ENCODE results near the gene CPSF4L. TPM values are rescaled to one million over a fixed set of nuclear protein-coding genes. Genes with fewer than 3 reads are reported as not detected.

Gene CPSF4L
- total RNA-seq, 1 donor from 2014 or later = not detected

- Mint-ChIP-seq H3K4me1 (ENCODE audit: unreplicated experiment) (peaks cover 29% of the 10 kb centered on the region), H3K36me3 (ENCODE audit: low read depth, unreplicated experiment) (no peaks in the 10 kb centered on the region), H3K4me3 (ENCODE audit: unreplicated experiment) (no peak overlapping the region), H3K9me3 (ENCODE audit: unreplicated experiment) (no peaks in the 10 kb centered on the region), H3K27me3 (ENCODE audit: unreplicated experiment) (no peaks in the 10 kb centered on the region), H3K27ac (ENCODE audit: unreplicated experiment) (no peak overlapping the region)
- DNase-seq (ENCODE audit: low spot score) = no peak
- no peak for TF ChIP-seq CTCF (IDR thresholded peaks at IDR 0.05; ENCODE audit: unreplicated experiment)
Observed at GRCh38 chr17:73302189-73302588, 40.5 kb upstream of the CPSF4L start.

GRCh38 chr17:73301369-73301768 lies 39.7 kb upstream of the CPSF4L start:
- DNase-seq (ENCODE audit: low spot score) = no peak
- H3K9me3 Mint-ChIP-seq (ENCODE audit: unreplicated experiment) = no peaks in the 10 kb centered on the region
- peaks cover 25% of the 10 kb centered on the region for H3K4me1 Mint-ChIP-seq (ENCODE audit: unreplicated experiment)
- H3K27me3 Mint-ChIP-seq (ENCODE audit: unreplicated experiment) = no peaks in the 10 kb centered on the region
- no peaks in the 10 kb centered on the region for H3K36me3 Mint-ChIP-seq (ENCODE audit: low read depth, unreplicated experiment)
- H3K27ac Mint-ChIP-seq (ENCODE audit: unreplicated experiment) = no peak overlapping the region
- no peak overlapping the region for H3K4me3 Mint-ChIP-seq (ENCODE audit: unreplicated experiment)
- no peak for TF ChIP-seq CTCF (IDR thresholded peaks at IDR 0.05; ENCODE audit: unreplicated experiment)

GRCh38 chr17:73300392-73300791 lies 38.7 kb upstream of the CPSF4L start:
- Mint-ChIP-seq H3K4me1 (ENCODE audit: unreplicated experiment) (peaks cover 18% of the 10 kb centered on the region), H3K4me3 (ENCODE audit: unreplicated experiment) (no peak overlapping the region), H3K9me3 (ENCODE audit: unreplicated experiment) (no peaks in the 10 kb centered on the region), H3K27me3 (ENCODE audit: unreplicated experiment) (no peaks in the 10 kb centered on the region), H3K27ac (ENCODE audit: unreplicated experiment) (no peak overlapping the region), H3K36me3 (ENCODE audit: low read depth, unreplicated experiment) (no peaks in the 10 kb centered on the region)
- no peak for TF ChIP-seq CTCF (IDR thresholded peaks at IDR 0.05; ENCODE audit: unreplicated experiment)
- DNase-seq (ENCODE audit: low spot score) = no peak

- Mint-ChIP-seq H3K36me3 (ENCODE audit: low read depth, unreplicated experiment) (no peaks in the 10 kb centered on the region), H3K27me3 (ENCODE audit: unreplicated experiment) (no peaks in the 10 kb centered on the region), H3K4me3 (ENCODE audit: unreplicated experiment) (peak overlapping the region; percentile 23), H3K27ac (ENCODE audit: unreplicated experiment) (peak overlapping the region; percentile 3), H3K4me1 (ENCODE audit: unreplicated experiment) (peaks cover 6% of the 10 kb centered on the region), H3K9me3 (ENCODE audit: unreplicated experiment) (no peaks in the 10 kb centered on the region)
- TF ChIP-seq CTCF (IDR thresholded peaks at IDR 0.05; ENCODE audit: unreplicated experiment) = no peak
- no peak for DNase-seq (ENCODE audit: low spot score)
Observed at GRCh38 chr17:73297934-73298861, 36.5 kb upstream of the CPSF4L start.

- DNase-seq (ENCODE audit: low spot score) = no peak
- Mint-ChIP-seq H3K9me3 (ENCODE audit: unreplicated experiment) (no peaks in the 10 kb centered on the region), H3K4me3 (ENCODE audit: unreplicated experiment) (no peak overlapping the region), H3K4me1 (ENCODE audit: unreplicated experiment) (peaks cover 10% of the 10 kb centered on the region), H3K27me3 (ENCODE audit: unreplicated experiment) (no peaks in the 10 kb centered on the region), H3K27ac (ENCODE audit: unreplicated experiment) (no peak overlapping the region), H3K36me3 (ENCODE audit: low read depth, unreplicated experiment) (peaks cover 3% of the 10 kb centered on the region)
- TF ChIP-seq CTCF (IDR thresholded peaks at IDR 0.05; ENCODE audit: unreplicated experiment) = no peak
Observed at GRCh38 chr17:73293480-73293911, 31.8 kb upstream of the CPSF4L start.

Measured in endothelial cell (in vitro differentiated cells).